GM13976 (cell line): ENCODE data around the gene USP7.
A peak's percentile ranks its signal among the peaks of the same experiment; 100 is the strongest.

Experiments used
- DNase-seq: peaks from one replicate; pipeline ENCODE4 v3.0.0; 2012; ENCODE audit warnings: low spot score
- in situ Hi-C: fragments of 300-500 bp; cut with MboI; formaldehyde crosslinking; loops from one replicate; pipeline ENCODE4 v1.12.0; 2022; ENCODE audit warnings: low sequenced_read_pairs, mixed read lengths, inconsistent platforms; ENCODE audit not compliant: unreplicated experiment
- TF ChIP-seq, protein P1 (sequence below): IDR thresholded peaks from 2 replicates; pipeline ENCODE4 v1.5.1; 2012; ENCODE audit warnings: borderline replicate concordance, mild to moderate bottlenecking; ENCODE audit not compliant: insufficient read depth; ENCODE audit errors: extremely low read depth, missing control alignments, control extremely low read depth

USP7 gene

DNA sequence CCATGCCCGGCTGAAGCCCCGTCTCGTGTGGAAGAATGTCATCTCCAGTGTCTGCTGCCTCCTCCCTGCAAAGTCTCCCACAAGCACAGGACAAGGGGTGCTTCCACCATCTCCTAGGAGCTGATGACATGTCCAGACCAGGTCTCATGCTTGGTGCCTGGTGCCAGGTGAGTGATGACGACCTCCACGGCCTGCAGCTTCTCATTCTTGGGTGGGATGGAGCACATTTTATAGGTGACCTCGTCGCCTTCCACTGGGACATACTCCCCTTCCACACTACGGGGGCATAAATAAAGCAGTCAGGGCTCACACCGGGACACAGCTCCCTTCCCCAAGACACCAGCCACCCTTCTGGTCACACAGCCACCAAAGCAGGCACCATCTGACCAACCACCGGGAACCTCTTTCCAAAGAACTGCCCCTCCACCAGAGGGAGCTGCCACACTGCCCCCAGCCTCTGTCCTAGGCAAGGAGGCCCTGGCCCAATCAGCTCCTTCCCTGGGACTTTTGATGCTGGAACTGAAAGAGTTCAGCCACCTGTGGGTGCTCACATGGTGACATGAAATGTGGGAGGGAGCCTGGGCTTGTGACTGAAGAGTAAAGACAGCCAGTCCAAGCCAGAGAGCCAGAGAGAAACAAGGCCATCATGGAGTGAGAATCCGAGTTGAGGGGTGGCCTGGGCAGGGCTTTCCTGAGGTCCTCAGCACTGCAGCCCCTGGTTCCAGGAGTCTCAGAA lies 108.5 kb downstream of the USP7 start:
- in situ Hi-C loops: no loop called here

DNA sequence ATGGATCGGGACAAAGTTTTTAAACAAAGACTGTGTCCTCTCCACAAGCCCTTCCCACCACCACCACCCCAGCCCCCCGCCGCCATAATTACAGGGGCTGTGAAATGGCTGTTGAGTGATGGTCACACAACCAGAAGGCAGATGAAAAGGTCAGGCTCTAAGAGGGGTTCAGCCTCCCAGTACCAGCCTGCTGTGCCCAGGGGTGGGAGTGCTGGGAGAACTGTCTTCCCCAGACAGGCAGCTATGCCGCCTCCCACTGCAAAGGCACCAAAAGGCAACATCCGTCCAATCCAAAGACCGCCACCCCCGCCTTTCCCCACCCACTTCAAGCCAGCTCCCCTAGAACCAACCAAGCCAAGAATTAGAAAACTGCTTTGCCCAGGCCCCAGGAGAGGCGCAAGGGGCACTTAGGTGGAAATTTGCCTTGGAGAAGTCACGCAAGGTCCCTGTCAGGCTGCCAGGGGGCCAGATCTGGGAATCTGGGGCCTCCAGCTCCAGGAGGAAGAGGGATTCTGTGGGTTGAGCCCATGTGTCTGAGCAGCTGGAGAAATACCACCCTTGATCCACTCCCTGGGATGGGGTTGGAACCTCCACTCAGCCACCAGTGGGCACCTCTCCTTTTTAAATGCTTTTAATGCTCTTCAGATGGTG lies 109.3 kb downstream of the USP7 start:
- DNase-seq: no peak
- TF ChIP-seq, protein P1, sequence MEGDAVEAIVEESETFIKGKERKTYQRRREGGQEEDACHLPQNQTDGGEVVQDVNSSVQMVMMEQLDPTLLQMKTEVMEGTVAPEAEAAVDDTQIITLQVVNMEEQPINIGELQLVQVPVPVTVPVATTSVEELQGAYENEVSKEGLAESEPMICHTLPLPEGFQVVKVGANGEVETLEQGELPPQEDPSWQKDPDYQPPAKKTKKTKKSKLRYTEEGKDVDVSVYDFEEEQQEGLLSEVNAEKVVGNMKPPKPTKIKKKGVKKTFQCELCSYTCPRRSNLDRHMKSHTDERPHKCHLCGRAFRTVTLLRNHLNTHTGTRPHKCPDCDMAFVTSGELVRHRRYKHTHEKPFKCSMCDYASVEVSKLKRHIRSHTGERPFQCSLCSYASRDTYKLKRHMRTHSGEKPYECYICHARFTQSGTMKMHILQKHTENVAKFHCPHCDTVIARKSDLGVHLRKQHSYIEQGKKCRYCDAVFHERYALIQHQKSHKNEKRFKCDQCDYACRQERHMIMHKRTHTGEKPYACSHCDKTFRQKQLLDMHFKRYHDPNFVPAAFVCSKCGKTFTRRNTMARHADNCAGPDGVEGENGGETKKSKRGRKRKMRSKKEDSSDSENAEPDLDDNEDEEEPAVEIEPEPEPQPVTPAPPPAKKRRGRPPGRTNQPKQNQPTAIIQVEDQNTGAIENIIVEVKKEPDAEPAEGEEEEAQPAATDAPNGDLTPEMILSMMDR: no peak
- in situ Hi-C loops: no loop called here

More for the DNA sequence above, 108.5 kb downstream of the USP7 start:
- TF ChIP-seq, protein P1: no peak
- DNase-seq: no peak

DNA sequence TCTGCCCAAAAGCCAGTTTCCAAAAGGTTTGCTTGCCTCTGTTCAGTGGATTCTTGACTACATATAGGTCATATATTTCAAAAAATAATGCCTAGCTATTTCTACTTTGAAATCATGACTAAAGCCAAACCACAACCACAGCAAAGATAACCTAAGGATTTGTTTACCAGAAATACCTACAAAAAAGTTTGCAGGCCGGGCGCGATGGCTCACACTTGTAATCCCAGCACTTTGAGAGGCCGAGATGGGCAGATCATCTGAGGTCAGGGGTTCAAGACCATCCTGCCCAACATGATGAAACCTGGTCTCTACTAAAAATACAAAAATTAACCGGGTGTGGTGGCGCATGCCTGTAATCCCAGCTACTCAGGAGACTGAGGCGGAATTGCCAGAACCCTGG lies 110.1 kb downstream of the USP7 start:
- no peak for DNase-seq
- in situ Hi-C loops: no loop called here

DNA sequence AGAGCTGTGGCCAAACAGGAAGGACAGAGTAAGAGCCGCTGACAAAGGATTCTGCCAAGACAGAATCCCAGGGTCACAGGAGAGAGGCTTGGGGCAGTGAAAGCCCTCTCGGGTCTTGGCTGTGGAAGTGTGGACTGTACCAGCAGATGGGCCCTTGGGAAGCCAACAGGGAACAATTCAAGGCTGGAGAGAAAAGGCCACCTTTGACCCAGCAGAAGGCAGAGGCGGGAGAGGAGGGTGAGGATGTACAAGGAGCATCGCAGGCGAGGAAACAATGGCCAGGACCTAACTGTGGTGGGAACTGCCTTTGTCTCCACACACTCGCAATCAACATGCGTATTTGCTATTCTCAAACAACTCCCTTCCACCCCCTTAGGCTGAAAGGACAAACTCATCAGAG lies 110.6 kb downstream of the USP7 start:
- no peak for DNase-seq
- TF ChIP-seq, protein P1: no peak
- in situ Hi-C loops: no loop called here

More for the DNA sequence above, 110.1 kb downstream of the USP7 start:
- TF ChIP-seq, protein P1: no peak

DNA sequence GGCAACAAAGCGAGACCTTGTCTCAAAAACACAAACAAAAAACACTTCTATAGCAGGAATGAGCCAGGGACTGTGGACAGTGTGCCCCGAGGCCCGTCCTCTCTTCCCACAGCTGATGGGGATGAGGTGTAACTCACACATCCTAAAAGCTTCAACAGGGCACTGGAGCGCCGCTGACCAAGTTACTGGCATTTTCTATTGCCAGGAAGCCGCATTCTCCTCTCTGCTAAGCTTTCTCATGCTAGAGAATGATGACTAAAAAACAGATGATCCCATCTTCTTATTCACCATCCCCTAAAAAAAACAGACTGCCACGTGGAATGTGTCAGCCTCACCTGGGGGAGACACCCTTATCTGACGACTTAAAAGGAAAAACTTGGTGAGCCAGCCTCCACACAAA lies 111.2 kb downstream of the USP7 start:
- in situ Hi-C loops: no loop called here
- no peak for DNase-seq
- TF ChIP-seq, protein P1: no peak

DNA sequence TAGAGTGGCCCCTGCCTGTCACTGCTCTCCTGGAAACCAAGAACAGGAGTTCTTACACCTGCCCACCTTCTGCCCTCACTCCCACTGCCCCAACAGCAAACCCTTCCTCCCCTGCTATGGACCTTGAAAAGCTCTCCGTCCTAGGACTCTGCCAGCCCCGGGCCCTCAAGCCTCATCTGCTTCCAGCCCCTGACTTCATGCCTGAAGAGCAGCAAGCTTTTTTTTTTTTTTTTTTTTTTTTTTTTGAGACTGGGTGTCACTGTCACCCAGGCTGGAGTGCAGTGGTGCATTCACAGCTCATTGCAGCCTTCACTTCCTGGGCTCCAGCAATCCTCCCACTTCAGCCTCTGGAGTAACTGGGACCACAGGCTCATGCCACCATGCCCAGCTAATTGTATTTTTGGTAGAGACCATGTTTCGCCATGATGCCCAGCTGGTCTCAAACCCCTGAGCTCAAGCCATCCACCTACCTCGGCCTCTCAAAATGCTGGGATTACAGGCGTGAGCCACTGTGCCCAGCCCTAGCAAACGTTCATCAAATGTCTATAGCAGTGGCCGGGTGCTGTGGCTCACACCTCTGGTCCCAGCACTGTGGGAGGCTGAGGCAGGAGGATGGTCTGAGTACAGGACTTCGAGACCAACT lies 111.8 kb downstream of the USP7 start:
- in situ Hi-C loops: no loop called here

More for the DNA sequence above, 111.8 kb downstream of the USP7 start:
- TF ChIP-seq, protein P1: no peak
- DNase-seq: peak; percentile 21
